Fibroblast of skin of back (primary cell): ENCODE results near the gene ARL6IP5. TPM values are rescaled to one million over a fixed set of nuclear protein-coding genes. Genes with fewer than 3 reads are reported as not detected.

Source experiments
- DNase-seq: peaks from one replicate; pipeline ENCODE4 v3.0.0-alpha.2; 2013
- polyA plus RNA-seq, 2 experiments: library from polyadenylated mRNA; unstranded; fragments of 120-200 nt; gene quantifications; one replicate each; pipeline ENCODE4 v1.2.1, GENCODE V29; 2013; ENCODE audit not compliant: insufficient read length in 2 of 2

The ARL6IP5 gene
- 71.2 TPM for polyA plus RNA-seq (2013, experiment 1 of 2; ENCODE audit: insufficient read length)
- polyA plus RNA-seq (2013, experiment 2 of 2; ENCODE audit: insufficient read length), result 53.9 TPM

DNA sequence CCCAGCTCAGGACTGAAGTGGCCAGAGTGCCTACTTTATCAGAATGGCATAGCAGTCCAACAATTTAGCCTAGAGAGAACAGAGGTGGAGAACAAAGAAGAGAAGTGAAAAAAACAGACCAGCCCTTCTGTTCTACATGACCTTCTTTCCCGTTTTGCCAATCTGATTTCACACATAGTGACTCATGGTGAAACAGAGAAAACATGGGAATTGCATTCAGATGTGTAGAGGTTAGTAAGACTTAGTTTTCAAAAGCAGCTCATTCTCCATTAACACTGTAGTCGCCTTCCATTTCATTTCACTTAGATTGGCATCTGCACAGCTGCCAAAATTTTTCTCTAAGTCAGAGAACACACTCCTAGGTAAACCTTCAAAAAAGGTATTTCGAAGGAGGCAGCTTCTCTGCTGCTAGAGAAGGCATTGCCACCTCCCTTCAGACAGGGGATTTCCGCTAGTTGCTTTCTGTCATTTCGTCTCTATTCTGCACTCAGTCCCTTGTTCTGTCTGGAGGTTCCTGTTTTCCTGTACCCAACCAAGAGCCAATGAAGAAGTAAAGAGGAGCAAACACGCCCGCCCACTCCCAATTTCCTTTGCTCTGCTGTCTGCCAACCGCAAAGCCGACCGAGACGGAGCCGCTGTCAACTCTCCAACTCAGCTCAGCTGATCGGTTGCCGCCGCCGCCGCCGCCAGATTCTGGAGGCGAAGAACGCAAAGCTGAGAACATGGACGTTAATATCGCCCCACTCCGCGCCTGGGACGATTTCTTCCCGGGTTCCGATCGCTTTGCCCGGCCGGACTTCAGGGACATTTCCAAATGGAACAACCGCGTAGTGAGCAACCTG is at the start of gene ARL6IP5:
TSS of gene ARL6IP5 (plus strand) at position 612 of the 842 bp plus-strand sequence. CDS start at position 723, 111 bp downstream.
- peak; percentile 94 for DNase-seq

DNA sequence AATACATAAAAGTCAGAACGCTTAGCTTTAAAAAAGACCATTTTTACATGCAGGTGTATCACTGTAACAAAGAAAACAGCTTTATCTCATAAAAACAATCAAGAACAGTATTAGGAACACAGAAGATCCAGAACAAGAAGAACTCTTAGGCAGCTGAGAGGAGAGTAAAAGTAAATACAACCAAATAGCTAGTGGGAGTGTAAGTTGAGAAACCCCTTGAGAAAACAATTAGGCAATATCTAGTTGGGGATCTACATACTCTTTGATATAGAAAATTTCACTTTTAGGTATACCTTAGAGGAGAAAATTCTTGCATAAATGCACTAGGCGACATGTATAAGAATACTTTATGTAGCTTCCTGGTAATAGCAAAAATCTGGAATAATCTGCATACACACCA is 40.1 kb upstream of the ARL6IP5 start:
- no peak for DNase-seq

DNA sequence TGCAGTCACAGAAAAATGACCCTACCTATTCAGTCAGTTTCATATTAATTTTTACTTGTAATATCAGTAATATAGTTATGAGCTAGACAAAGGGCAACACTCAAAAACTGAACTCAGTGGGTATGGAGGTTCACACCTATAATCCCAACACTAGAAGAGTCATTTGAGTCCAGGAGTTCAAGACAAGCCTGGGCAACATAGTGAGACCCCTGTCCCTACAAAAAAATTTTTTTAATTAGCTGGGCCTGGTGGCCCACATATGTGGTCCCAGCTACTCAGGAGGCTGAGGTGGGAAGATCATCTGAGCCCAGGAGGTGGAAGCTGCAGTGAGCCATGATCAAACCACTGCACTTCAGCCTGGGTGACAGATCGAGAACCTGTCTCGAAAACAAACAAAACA is 35.7 kb upstream of the ARL6IP5 start:
- DNase-seq, result no peak

DNA sequence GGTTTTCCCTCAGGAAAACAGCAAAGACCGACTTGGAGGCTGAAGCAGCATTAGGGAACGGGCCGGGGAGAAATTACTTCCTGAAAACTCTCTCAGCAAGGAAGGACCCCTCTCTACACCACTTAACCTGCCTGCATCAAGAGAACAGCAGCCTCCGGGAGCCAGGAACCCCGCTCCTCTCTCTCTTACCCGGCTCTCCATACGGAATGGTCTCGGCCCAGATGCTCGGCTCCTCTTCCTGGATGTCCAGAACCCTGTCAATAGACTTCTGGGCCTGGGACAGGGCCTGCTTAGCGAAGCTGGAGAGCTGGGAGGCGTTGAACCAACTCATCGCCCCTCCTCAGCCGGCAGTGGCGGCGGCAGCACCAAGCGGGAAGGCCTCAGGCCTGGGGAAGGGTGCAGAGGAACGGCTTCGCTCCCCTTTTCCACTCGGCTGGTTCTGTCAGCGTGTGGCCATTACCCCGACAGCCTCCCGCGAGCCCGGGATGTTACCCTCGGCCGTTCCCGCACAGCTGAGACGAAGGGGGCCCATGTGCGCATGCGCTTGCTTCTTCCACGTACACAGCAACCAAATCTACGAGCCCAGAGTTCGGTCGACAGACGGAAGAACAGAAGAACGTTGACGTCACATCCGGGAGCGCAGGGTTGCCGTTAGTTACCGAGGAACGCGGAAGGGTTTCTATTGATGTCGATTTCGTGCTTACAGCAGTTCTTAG is 32.8 kb upstream of the ARL6IP5 start, which contains the start of gene TMF1:
TSS of gene TMF1 (minus strand) at position 578 of the 716 bp plus-strand sequence. CDS start at position 331, 247 bp downstream.
- peak; percentile 99 for DNase-seq

DNA sequence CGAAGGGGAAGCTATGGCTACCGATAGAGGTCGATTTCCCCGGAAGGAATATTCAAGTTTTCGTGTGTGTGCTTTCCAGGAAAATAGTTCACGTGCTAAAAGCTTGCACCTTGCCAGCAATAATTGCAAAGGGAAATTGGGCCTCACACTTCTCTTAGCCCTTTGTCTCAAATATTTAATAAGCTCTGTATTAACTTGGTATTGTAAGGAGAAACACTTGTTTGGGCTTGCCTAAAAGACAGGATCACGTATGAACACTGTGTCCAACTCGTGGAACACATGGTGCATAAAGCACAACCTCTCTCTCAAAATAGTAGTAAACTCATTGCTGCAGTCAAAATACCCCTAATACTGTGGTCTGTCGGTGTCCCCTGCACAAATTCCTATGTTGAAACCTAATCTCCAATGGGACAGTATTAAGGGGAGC is 32.3 kb upstream of the ARL6IP5 start:
- DNase-seq, result no peak

DNA sequence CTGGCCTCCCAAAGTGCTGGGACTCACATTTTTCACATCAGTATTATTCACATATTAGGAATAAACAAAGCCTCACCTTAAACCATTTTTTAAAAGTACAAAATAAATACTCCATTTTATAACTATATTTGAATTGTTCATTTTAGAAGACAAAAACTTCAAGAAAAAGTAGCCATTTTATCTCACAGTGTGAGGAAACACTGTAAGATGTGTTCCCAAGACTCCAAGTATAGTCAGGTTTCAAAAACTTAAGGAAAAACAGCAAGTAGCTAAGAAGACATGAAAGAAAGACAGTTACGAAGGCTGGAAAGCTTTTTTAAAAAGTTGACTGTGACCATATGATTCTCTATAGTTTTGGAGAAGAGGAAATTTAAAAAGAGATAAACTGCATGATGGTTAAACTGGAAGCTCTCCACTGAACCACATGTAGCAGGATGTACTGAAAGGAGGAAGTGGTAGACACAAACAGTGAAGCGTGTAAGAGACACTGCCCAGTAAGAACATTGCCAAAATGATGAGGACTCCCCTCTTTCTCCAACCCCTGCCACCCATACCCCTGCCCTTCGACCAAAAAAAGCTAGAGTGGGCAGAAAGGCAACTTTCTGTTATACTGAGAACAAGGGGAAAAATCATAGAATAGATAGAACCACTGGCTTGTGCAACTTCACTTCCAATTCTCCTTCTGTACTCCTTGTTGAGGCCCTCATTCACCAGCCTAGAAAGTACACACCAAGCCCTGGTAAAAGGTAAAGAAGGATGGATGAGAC is 26.4 kb upstream of the ARL6IP5 start:
- DNase-seq, result no peak

GRCh38 chr3:69058947-69059224 is 25.9 kb upstream of the ARL6IP5 start:
- no peak for DNase-seq

GRCh38 chr3:69059688-69060087 is 25.0 kb upstream of the ARL6IP5 start:
- no peak for DNase-seq

DNA sequence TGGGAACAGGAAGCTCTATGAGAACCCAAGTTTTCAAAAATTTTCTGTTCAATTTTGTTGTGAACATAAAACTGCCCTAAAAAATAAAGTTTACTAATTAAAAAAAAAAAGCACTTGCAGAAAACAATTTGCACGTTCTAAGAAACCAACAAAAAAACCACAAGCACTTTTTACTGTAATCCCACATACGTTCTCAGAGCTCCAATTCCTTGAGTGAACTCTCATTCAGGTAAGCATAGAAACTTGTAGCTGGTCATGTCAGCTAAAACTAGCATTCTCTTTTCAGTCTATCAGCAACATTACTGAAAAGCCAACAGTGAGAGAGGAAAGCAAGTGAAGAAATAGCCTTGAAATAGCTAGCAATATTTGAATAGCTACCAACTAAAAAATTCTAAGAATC is 21.1 kb upstream of the ARL6IP5 start:
- no peak for DNase-seq

GRCh38 chr3:69065318-69065964 is 19.3 kb upstream of the ARL6IP5 start:
- no peak for DNase-seq

GRCh38 chr3:69066121-69066520 is 18.6 kb upstream of the ARL6IP5 start:
- no peak for DNase-seq

DNA sequence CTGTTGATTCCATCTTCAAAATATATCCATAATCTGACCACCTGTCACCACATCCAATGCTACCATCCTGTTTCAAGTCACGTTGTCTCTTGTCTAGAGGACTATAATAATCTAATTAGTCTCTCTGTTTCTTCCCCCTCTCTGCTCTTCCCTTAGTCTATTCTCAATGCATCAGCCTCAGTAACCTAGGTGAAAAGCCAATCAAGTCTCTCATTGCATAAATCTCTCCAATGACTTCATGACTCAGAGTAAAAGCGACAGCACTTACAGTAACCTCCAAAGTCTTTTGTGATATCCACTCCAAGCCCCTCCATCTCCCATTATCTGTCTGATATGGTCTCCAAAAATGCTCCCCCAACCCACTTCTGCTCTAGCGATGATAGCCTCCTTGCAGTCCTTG is 11.8 kb upstream of the ARL6IP5 start:
- no peak for DNase-seq

DNA sequence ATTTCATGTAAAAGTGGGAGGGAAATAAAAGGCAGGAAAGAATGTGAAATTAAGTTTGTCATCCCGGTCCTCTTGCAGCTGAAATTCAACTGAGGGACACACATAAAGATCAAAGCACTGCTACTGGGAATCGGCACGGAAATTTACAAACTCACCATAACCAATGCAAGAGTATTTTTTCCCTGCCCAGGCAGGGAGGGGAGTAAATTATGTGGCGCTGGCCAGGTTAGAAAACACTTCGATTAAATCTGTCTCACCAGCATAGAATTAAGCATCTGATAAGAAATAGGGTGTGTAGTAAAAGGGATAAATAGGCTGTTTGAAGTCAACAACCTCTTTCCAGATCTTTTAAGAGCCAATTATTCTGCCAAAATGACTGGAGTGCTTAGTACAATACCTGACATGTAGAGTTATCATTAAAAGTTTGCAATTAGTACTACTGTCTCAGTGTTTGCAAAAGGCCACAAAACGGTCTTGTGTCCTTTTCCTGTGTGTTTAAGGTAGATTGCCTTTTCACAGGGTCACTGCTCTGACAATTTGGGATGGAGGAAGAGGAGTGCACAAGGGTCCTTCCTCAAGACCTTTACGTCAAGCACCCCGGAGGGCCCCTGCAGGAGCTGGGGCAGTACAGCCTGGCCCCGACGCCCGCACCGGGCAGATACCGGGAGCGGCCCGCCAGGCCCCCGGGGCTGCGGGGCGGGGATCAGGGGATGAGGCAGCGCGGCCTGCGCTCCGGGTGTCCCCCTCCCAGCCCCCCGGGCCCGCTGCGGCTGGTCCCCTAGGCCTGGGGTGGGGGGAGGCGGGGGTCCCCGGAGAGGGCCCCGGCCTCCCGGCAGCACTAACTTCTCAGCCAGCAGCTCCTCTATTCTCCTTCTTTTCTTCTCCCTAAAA is 5.2 kb upstream of the ARL6IP5 start:
- no peak for DNase-seq

DNA sequence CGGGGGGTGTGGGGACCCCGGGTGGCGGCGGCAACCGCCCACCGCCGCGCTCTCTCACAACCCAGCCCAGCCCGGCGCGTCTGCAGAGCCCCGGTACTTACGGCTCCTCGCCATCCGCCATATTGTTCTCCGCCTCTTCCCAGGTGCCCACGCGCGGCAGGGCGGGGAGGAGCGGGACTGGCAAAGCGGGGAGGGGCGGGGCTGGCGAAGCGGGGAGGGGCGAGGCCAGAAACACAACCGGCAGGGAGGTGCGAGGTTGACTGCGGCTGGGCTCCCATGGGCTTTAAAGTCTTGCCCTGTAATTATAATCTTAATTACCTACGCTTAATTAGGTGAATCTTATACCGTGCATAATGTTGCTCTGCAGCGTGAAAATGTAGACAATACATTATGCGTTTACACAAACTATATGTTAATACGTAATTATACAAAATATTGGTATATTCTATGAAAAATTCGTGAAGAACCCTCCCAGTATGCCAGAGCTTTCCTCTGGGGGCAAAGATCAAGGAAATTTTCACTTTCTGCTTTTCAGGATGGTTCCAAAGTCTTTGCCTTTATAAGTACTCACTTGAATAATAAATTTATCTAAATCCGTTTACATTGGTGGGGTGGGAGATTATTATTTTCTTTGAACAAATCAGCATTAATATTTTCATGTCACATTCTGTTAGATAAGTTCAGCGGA is 4.4 kb upstream of the ARL6IP5 start, which contains the start of gene UBA3:
TSS of gene UBA3 (minus strand) at position 133 of the 688 bp plus-strand sequence. CDS start at position 121, 12 bp downstream.
- peak; percentile 86 for DNase-seq

- peak; percentile 27 for DNase-seq
Measured at GRCh38 chr3:69081583-69082262, 3.0 kb upstream of the ARL6IP5 start.

GRCh38 chr3:69082361-69082760 is 2.4 kb upstream of the ARL6IP5 start:
- DNase-seq, result no peak

GRCh38 chr3:69082805-69083204 is 1.9 kb upstream of the ARL6IP5 start:
- DNase-seq, result peak; percentile 85

DNA sequence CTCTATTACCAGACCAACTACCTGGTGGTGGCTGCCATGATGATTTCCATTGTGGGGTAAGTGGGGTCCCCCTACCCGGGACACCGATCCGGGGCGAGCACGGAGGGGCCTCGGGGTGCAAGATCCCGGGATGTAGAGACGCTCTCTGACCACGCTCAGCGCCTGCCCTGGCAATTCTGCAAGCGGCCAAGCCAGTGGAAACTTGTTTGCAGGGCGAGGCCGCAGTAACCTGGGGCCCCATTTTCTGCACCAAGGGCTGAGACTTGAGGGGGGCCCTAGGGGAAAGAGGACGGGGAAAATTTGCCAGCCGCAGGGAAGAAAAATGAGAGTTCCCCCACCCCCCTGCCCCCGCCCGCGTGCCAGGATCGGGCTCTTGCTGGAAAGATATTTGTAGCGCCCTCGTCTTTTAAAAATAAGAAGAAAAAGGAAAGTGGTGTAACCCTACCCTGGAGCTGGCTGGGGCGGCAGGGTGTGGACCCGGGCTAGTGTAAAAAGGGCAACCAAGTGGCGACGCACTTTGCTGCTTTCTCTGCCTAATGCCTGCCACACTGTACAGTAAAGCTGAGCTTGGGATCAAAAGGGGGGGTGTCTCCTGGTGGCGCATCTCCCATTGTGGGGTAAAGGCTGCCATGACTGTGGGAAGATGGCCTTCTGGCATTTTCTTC is 563 bp downstream of the ARL6IP5 start:
- DNase-seq, result peak; percentile 37
